Embryonic facial prominence (tissue), 1 donor: ENCODE results near the gene CMTM3.
"Not testable (repeated sequence)": the region's sequence is repeated elsewhere in the genome, so short reads cannot be mapped to it uniquely, and the experiment has no call there.

ENCODE experiments used
- DNase-seq: peaks from one replicate; pipeline ENCODE4 v3.0.0-alpha.2; 2016; ENCODE audit errors: extremely low spot score

The CMTM3 gene

DNA sequence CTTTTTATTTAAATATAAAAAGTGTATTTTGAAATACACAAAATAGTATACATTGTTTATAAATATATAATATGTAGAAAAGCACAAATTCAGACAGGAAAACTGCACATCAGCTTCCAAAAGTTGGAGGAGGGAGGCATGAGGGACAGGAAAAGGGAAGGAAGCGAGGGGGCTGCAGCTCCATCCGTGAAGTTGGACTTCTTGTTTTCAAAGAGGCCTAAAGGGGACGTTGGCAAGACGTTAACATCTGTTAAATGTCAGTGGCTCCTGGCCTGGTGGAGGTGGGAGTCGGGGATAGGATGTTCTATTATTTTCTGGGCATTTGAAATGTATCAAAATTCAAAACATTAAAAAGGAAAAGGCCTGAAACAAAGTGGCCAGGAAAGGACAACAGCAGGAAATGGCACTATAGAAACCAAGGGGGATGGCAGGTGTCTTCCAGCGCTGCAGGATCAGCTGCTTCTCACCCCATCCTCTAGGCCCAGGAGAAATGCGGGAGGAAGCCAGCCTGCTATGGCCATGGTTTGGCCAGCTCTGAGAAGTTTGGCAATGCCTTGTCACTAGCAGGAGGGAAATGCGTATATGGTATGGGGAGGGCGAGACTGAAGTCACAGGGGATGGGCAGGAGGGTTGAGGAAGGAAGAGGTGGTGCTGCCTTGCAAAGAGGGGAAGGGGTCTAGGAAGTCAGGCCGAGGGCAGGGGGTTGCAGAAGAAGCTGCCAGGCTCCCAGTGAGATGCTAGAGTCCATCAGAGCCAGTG is 18.8 kb upstream of the CMTM3 start:
- DNase-seq = no peak

DNA sequence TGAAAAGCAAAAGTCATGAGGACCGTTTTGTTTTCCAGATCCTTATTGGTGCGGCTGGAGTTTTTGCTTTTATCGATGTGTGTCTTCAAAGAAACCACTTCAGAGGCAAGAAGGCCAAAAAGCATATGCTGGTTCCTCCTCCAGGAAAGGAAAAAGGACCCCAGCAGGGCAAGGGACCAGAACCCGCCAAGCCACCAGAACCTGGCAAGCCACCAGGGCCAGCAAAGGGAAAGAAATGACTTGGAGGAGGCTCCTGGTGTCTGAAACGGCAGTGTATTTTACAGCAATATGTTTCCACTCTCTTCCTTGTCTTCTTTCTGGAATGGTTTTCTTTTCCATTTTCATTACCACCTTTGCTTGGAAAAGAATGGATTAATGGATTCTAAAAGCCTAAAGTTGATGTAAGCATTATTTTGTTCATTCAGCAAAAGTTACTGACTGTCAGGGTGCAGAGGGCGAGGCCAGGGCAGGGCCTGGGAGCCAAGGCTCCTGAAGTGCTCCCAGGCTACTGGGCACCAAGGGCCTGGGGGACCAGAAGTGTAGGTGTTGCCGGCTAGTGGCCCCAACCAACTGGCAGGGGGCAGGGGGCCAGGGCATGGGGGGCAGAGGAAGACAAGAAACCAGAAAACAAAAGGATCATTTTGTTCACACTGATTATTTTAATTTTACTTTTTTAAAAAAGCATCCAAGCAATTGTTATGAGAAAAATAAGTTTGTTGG is 16.5 kb upstream of the CMTM3 start:
- DNase-seq = no peak

DNA sequence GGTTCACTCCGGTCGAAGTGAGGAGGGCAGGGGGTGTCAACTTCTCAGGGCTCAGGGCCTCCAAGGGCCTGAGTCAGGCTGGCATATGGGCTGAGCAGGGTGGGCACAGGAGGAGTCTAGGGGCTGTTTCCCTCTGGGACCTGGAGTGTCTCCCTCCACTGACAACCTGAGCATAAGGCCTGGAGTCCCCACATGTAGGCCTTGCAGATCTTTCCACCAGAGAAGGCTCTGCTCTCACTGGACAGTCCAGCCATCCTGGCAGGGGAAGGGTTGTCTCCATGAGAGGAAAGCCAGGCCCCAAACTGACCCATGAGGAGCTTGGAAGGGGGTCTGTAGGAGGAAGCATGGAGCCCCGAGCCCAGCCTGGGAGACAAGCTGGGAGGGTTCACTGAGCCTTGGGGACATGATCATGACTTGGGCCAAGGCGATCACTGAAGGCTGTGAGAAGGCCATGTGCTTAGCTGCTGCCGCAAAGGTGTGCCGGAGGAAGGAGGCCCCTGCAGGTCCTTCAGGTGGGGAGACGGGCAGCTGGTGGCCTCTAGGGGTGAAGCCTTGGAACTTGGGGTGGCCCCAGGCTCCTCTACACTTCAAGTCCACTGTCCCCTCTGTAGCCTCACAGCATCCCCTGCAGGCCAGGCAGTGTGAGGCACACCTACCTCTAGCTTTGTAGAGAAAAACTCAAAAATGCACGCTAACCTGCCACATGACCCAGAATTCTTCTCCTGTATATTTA is 15.4 kb upstream of the CMTM3 start:
- DNase-seq = no peak

DNA sequence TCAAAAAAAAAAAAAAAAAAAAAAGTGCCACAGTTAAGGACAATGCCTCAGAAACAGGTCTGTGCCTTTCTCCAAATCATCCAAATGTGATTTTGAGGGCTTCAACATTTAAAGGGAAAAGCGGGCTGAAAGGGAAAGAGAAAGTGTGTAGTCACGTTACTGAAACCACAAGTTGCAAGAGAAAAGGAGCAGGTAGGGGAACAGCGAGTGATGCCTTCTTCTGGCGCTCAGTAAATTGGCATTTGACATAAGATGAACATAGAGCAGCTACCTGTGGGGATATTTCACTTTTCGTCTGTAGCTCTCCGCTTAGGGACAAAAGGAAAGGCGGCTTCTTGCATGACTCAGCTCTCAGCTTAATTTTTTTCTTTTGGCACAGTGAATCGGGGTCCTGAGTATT is 14.2 kb upstream of the CMTM3 start:
- DNase-seq = no peak

DNA sequence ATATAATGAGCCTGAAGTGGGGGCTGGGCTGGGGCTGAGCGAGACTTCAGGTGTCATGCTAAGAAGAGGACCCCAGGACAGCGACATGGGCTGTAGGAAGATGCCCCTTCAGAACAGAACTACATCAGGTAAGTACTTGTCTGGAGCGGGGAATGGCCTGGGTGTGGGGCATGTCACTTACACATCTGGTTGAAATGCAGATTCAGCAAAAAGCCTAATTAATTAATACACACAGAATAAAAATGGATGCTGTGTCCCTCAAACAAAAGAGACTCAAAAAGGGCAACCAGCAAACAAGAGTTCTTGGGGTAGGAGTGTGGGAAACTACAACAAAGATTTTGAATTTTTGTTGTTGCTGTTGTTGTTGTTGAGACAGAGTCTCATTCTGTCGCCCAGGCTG is 13.5 kb upstream of the CMTM3 start:
- no peak for DNase-seq

DNA sequence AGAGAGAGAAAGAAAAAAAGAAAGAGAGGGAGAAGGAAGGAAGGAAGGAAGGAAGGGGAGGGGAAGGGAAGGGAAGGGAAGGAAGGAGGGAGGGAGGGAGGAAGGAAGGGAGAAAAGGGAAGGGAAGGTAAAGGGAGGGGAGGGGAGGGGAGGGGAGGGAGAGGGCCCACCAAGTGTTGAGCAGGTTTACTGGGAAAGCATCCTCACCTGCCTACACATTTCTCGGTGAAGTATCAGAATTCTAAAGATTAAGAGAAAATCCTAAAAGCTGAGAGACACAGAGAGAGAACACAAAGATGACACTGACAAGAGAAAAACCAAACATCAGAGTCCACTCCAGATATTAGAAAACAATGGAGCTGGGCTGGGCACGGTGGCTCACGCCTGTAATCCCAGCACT is 12.3 kb upstream of the CMTM3 start:
- DNase-seq = no peak

DNA sequence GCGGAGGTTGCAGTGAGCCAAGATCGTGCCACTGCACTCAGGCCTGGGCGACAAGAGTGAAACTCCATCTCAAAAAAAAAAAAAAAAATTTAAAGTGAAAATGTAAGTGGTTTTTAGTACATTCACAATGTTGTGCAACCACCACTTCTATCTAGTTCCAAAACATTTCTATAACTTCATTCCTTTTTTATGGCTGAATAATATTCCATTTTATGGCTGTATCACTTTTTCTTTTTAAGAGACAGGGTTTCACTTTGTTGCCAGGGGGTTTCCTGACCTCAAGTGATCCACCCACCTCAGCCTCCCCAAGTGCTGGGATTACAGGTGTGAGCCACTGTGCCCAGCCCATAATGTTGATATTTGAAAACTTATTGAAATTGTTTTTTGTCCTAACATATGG is 11.7 kb upstream of the CMTM3 start:
- DNase-seq = no peak

DNA sequence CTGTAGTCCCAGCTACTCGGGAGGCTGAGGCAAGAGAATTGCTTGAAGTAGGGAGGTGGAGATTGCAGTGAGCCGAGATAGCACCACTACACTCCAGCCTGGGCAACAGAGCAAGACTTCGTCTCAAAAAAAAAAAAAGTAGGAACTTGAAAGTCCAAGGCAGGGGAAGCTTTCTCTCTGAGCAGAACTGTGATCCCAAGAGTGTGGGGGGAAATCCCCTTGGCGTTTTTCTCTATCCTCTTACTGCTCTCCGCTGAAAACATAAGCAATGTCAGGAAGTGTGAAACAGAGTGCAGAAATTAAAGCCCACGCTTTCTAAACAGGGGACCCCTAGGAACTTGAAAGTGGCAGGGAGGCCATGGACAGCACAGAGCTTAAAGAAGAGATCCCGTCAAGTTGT is 9.8 kb upstream of the CMTM3 start:
- no peak for DNase-seq

DNA sequence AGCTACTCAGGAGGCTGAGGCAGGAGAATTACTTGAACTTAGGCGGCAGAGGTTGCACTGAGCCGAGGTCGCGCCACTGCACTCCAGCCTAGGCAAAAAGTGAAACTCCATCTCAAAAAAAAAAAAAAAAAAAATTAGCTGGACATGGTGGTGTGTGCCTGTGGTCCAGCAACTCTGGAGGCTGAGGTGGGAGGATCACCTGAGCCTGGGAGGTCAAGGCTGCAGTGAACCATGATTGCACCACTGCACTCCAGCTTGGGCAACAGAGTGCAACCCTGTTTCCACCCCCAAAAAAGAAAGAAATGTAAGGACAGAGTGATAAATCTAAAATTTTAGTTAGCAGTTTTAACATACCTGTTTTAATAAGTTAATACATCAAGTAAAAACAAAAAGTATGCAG is 7.9 kb upstream of the CMTM3 start:
- DNase-seq = not testable (repeated sequence)

DNA sequence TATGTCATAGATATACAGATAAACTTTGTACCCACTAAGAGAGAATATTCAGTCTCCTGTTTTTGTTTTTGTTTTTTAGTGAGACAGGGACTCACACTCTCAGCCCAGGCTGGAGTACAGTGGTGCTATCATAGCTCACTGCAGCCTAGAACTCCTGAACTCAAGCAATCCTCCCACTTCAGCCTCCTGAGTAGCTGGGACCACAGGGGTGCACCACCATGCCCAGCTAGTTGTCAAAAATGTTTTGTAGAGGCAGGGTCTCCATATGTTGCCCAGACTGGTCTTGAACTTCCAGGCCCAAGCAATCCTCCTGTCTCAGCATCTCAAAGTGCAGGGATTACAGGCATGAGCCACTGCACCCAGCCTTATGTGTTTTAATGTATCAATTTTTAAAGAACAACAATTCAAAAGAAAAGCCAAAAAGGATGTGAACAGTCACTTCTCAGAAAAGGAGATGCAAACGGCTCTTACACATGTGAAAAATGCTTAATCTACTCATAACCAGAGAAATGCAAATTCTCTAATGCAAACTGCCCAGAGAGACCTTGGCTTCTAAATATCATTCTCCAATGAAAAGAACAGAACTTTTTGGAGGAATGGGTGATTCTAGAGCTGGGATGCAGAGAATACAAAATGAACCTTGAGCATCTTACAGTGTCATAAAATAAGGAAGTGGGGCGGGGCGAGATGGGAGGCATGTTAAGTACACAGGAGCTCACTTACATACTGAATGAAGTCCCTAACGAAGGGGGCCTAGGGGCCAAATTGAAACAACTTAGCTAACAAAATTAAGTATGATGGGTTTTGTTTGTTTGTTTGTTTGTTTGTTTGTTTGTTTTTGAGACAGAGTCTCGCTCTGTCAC is 7.3 kb upstream of the CMTM3 start:
- no peak for DNase-seq

DNA sequence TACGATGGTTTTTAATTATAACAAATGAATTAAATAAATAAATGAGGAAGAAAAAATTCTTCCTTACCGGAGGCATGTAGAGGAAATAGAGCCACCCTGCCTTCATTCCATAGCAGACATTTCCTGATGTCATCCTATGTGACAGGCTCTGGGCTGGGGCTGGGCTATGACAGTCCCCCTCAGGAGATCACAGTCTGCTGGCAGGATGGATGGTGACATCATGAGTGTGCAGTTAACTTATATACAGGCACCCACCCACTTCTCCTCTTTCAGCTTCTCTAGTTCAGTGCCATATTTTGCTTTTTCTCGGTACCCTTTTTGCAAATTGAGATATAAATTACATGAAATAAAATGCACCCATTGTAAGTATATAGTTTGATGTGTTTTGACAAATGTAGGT is 6.4 kb upstream of the CMTM3 start:
- no peak for DNase-seq

DNA sequence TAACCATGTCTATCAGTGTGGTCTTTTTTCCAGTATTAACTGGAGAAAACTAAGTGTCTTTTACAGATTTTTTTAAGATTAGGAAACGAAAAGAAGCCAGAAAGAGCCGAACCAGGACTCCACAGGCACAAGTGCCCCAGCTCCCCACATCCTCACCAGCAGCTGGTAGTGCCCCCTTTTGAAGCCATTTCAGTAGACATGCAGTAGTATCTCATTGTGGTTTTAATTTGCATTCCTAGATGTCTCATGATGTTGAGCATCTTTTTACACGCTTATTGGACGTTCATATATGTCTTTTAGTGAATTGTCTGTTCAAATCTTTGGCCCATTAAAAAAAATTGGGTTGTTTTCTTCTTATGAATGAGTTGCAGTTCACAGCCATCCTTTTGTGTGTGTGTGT is 4.8 kb upstream of the CMTM3 start:
- DNase-seq = no peak

DNA sequence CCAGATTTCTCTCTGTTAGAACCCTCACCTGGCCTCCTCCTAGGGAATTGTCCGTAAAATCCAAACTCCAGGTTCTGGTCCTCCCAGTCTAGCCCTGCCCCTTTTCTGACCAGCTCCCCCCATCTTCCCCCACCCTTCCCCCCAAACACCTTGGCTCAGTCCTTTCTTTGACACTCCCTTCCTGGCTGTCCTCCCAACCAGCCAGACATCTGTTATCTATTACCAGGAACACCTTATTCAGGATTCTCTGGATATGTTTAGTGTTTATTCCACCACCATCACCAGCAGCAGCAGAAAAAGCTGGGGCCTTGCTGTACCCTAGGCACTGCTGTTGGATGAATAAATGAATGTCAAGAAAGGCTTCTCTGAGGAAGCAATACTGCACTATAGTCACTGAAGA is 4.0 kb upstream of the CMTM3 start:
- no peak for DNase-seq

DNA sequence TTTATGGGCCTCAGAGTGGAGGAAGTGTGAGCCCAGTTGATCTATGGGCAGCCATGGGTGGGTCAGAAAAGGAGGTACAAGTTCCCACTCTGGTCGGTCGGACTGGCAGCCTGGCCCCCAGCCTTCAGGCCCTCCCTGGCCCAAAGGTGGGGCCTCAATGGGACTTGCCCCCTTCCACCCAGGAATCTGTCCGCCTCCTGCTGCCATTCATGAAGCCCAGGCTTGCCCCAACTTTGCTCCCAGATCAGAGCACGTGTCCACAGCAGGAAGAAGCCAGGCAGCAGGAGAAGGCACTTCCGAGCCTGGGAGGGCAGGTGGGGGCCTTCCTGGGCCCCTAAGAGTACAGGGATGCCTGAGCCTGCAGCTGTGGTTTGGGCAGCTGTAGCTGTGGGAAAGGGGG is 3.0 kb upstream of the CMTM3 start:
- DNase-seq = no peak

DNA sequence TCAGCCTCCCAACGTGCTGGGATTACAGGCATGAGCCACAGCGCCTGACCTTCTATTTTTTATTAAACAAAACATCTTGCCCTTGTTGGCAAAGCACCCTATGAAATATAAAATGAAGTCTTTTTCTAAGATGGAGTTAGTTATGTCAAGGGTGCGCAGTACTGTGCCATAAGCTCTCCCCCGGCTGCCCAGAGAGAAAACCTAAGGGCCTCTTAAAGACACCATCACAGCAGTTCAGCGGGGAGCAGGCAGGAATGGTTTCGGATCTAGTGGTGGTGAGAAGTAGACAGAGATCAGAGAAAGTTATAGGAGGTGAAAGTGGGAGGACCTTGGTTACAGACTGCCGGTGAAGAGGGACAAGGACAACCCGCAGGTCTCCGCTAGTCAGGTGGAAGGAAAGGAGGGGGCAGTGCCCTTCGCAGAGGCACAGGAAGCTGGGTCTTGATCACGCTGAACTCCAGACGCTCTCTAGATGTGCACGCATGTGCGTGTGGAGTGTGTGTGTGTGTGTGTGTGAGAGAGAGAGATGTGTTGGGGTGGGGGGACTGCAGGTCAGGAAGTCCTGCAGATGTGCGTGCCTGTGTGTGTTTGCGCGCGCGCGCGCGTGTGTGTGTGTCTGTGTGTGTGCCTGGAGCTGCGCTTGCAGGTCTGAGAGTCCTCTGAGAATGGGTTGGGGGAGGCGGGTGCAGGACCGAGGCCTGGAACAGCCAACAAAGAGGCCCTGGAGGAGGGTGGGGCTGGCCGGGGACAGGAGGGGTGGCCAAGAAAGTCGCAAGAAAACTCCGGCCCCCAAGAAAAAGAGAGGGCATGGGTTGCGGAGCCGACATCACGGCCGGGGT is 748 bp upstream of the CMTM3 start:
- DNase-seq = peak; percentile 46

DNA sequence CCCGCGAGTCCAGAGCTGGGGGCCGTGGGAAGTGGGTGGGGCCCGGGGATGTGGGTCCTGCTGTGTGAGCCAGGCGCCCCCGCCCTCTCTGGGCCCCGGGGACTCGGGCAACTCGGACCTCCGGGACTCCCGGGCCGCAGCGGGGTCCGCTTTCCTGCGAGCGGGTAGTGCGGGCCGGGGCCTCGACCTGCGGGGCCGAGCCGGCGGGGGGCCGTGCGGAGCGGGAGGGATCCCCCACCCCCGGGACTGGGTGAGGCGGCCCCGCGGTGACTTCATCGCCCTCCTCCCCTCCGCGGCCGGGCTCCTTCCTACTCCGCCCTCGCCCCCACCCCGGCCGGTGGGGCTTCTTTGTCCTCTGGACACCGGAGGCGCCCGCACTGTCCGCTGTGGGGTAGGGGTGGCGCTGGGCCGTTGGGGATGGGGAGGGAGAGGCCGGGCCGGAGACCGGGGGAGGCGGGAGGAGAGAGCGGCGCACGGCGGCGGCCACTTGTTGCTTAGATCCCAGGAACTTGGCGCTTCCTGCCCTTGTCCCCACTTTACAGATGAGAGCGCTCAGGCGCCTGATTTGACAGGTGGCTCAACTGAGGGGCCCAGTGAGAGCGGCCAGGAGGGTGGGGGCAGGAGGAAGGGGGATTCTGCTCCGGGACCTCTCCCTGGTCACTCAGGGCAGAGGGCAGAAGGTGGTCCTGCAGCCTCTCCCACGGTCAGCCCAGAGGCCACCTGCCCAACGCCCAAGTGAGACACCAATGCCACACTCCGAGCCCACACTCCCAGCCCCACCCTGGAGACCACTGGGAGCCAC is 874 bp downstream of the CMTM3 start:
- no peak for DNase-seq

DNA sequence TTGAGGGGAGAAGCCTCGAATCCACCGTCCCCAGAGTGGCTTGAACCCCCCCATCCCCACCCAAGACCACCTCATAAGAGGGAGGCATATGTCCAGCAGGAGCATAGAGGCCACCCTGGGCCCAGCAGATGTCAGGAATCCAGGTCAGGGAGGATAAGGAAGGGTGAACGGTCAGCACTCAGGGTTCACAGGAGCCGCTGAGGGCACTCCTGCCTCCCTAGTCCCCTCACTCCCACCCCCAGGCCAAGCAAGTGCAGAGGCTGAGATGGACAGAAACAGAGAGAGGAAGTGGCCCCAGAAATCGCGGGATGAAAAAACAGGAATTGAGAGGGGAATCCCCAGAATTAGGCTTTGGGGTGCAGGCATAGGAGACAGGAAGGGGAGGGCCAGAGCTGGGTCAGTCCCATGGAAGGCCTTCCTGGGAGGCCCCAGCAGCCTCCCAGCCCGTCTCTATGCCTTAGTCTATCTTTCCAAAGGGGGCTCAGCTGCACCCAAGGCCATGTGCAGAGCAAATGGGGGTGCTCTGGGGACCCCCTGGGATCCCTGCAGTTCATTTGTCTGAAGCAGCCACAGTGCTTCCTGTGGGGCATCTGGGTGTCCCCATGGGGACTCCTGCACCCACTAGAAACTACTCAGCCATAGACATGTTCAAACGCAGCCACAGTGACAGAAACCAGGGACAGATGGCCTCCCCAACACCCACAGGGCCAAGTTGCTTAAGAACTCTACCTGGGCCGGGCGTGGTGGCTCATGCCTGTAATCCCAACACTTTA is 1.7 kb downstream of the CMTM3 start:
- DNase-seq = no peak

DNA sequence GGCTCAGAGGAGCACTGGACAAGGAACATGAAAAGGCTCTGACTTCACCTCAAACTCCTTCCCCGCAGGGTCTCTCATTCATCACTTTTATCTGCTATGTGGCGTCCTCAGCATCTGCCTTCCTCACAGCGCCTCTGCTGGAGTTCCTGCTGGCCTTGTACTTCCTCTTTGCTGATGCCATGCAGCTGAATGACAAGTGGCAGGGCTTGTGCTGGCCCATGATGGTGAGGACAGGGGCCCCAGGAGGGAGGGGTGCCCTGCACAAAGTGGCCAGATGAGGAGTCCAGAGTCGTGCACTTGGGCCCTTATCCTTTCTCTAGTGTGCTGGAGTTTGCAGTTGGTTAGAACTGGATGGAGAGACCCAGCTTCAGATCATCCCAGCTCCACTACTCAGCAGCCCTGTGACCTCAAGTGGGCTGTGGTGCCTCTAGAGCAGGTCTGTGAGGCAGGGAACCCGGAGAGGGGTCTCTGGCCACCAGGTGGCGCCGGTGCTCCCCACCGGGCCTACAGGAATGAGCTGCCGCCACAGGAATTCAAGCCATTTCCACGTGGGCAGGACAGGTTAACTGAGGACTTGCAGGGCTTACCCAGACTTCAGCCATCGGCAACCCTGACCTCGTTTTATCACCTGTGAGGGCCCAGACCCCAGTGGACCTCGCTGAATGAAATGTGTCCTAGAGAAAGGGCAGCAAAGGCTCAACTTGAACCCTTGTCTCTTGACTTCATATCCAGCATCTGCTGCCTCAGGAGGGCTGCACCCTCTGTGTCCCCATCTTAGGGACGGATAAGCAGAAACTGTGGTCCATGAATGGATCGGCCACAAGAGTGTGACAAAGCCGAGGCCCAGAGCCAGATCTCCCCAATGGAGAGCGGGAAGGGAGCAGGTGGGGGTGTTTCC is 4.0 kb downstream of the CMTM3 start:
- peak; percentile 56 for DNase-seq
